Measurements from ENCODE around the gene UBE2J1. TPM values are rescaled to one million over a fixed set of nuclear protein-coding genes. Genes with fewer than 3 reads are reported as not detected.

Gene UBE2J1
- total and polyA plus RNA-seq, 10 donors = 48.3 to 115 (median 71.7) TPM

DNA sequence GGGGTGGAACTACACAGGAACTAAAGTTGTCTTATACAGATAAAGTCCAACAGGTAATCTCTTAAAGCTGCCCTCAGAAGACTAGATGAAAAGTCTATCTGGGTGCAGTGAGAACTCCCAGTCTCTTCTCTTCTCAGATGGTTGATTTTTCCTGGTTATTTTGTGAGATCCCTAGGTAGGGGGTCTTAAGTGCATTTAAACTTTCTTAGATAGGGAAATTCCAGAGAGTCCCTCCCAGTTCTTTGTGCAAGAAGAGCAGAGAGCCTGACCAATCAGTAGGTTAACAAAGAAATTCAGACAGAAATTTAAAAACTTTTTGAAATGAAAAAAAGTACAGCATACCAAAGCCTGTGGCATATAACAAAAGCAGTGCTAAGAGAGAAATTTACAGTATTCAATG lies 35.5 kb downstream of the UBE2J1 start:
- peaks cover 0 to 34% (median 0%) of the 10 kb centered on the region in 6 donors for H3K36me3 ChIP-seq
- intact Hi-C loops (cut with DNase I; ENCODE audit: low total_unique reads) = no loop called here
- TF ChIP-seq POLR2AphosphoS5 (IDR thresholded peaks at IDR 0.05) = no peak
- no peak for TF ChIP-seq POLR2A (IDR thresholded peaks at IDR 0.05)
- TF ChIP-seq, protein P1, sequence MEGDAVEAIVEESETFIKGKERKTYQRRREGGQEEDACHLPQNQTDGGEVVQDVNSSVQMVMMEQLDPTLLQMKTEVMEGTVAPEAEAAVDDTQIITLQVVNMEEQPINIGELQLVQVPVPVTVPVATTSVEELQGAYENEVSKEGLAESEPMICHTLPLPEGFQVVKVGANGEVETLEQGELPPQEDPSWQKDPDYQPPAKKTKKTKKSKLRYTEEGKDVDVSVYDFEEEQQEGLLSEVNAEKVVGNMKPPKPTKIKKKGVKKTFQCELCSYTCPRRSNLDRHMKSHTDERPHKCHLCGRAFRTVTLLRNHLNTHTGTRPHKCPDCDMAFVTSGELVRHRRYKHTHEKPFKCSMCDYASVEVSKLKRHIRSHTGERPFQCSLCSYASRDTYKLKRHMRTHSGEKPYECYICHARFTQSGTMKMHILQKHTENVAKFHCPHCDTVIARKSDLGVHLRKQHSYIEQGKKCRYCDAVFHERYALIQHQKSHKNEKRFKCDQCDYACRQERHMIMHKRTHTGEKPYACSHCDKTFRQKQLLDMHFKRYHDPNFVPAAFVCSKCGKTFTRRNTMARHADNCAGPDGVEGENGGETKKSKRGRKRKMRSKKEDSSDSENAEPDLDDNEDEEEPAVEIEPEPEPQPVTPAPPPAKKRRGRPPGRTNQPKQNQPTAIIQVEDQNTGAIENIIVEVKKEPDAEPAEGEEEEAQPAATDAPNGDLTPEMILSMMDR (IDR thresholded peaks at IDR 0.05 in 8 of 11, conservative IDR thresholded peaks at IDR 0.05 in 3 of 11) = no peak
- no peak overlapping the region for H3K27ac ChIP-seq
- no peak overlapping the region for H3K4me3 ChIP-seq
- no peak for DNase-seq
- H3K4me1 ChIP-seq = peaks cover 0 to 29% (median 13%) of the 10 kb centered on the region in 6 donors
- no peaks in the 10 kb centered on the region for H3K27me3 ChIP-seq (replicated peaks in 1 of 7)
- H3K9me3 ChIP-seq = no peaks in the 10 kb centered on the region

DNA sequence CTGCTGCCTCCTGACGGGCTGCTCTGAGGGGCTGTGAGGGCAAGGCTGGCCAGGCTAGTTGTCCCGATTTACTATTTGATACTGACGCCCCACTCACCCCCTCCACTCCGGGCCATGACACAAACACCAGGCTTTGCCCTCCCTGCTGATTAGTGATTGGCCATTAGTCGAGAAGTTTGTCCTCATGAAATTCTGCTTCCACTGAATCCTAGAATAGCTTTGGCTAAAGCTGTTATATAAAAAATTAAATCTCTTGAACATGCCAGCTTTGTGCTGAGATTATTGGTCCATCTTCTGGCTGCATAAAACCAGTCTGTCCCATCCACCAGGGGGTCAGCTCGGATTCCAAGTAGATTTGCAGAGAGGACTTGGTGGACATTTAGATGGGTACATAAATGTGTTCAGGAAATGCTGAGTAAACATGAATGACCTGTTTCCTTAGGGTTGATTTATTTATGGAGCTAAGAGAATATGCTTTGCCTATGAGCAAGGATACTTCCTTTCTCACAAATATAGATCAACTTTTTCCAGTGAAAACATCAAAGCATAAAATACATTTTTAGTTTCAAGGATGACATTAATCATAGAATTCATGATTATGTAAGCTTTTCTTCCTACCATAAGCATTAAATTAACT lies 37.2 kb downstream of the UBE2J1 start, which contains the start of gene GABRR2:
GABRR2 (minus strand) TSS at position 51 of the 637 bp plus-strand sequence. CDS start 134 bp downstream, outside the sequence.
- Histone ChIP-seq H3K4me1 (peaks cover 0 to 29% (median 15%) of the 10 kb centered on the region in 6 donors), H3K27me3 (replicated peaks in 1 of 7) (no peaks in the 10 kb centered on the region), H3K27ac (no peak within 1 kb of the TSS), H3K36me3 (peaks cover 0 to 27% (median 0%) of the 10 kb centered on the region in 6 donors), H3K9me3 (no peaks in the 10 kb centered on the region), H3K4me3 (no peak within 1 kb of the TSS)
- intact Hi-C loops (cut with DNase I; ENCODE audit: low total_unique reads) = no loop called here
- TF ChIP-seq POLR2AphosphoS5 (IDR thresholded peaks at IDR 0.05) (no peak), POLR2A (IDR thresholded peaks at IDR 0.05) (no peak)
- TF ChIP-seq, protein P1 (IDR thresholded peaks at IDR 0.05 in 8 of 11, conservative IDR thresholded peaks at IDR 0.05 in 3 of 11) = no peak
- no peak for DNase-seq
- 85 to 94% (median 92%) methylated on average over 6 of the region's 6 CpGs for WGBS, 5 donors

DNA sequence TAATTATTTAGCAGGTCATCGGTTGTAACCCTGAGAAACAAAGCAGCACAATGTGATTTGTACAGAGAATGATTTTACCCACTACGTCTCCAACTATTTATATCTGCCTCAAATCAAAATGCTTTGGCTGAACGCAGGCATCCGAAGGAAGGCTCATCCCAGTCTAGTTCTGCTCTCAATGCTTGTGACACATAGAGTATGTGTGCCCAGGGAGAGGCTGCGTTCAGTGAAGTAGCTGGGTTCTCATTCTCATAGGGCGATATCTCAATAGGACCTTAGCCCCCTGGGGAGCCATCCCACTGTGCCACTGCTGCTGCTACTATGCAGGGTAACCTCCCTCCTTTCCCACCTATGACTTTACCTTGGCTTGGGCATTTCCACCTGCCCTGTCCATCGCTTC lies 37.8 kb downstream of the UBE2J1 start:
- H3K36me3 ChIP-seq = peaks cover 0 to 27% (median 0%) of the 10 kb centered on the region in 6 donors
- TF ChIP-seq POLR2AphosphoS5 (IDR thresholded peaks at IDR 0.05) = no peak
- TF ChIP-seq POLR2A (IDR thresholded peaks at IDR 0.05) = no peak
- TF ChIP-seq, protein P1 (IDR thresholded peaks at IDR 0.05 in 8 of 11, conservative IDR thresholded peaks at IDR 0.05 in 3 of 11) = no peak
- no peak overlapping the region for H3K4me3 ChIP-seq
- intact Hi-C loops (cut with DNase I; ENCODE audit: low total_unique reads) = no loop called here
- no peak overlapping the region for H3K27ac ChIP-seq
- H3K27me3 ChIP-seq (replicated peaks in 1 of 7) = no peaks in the 10 kb centered on the region
- H3K9me3 ChIP-seq = no peaks in the 10 kb centered on the region
- peaks cover 0 to 29% (median 15%) of the 10 kb centered on the region in 6 donors for H3K4me1 ChIP-seq
- WGBS, 5 donors = 95 to 97% (median 96%) methylated on average over 7 of the region's 7 CpGs
- no peak for DNase-seq

DNA sequence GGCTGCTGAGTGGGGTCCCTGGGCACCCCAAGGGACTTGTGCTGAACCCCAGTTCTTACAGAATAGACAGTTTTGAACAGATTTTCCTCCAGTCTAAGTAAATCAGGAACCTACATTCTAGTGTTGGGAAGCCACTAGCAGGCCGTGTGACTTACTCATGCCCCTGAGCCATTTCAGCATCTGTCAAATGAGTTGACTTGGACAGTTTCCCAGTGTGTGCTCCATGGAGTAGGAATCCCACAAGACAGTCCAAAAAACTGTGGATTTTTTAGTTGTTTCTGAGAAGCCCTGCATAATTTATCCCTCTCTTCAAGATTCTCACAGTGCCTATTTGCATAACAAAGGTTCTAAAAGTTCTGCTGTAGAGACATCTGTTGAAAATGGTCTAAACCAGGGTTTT lies 39.5 kb downstream of the UBE2J1 start:
- no peak for DNase-seq
- no peak overlapping the region for H3K4me3 ChIP-seq
- no peaks in the 10 kb centered on the region for H3K9me3 ChIP-seq
- H3K27ac ChIP-seq = no peak overlapping the region
- H3K27me3 ChIP-seq (replicated peaks in 1 of 7) = no peaks in the 10 kb centered on the region
- intact Hi-C loops (cut with DNase I; ENCODE audit: low total_unique reads) = no loop called here
- TF ChIP-seq POLR2A (IDR thresholded peaks at IDR 0.05) = no peak
- TF ChIP-seq POLR2AphosphoS5 (IDR thresholded peaks at IDR 0.05) = no peak
- TF ChIP-seq, protein P1 (IDR thresholded peaks at IDR 0.05 in 8 of 11, conservative IDR thresholded peaks at IDR 0.05 in 3 of 11) = no peak
- WGBS, 5 donors = 44 to 81% (median 54%) methylated on average over 1 of the region's 1 CpG
- peaks cover 0 to 32% (median 15%) of the 10 kb centered on the region in 6 donors for H3K4me1 ChIP-seq
- peaks cover 0 to 27% (median 0%) of the 10 kb centered on the region in 6 donors for H3K36me3 ChIP-seq

Measured in spleen (tissue), 11 donors.